Stimulated activated CD8-positive, alpha-beta memory T cell treated with anti-CD3 and anti-CD28 coated beads, Interleukin-7, amount 100 ng/mL, for 48 hours (primary cell): ENCODE data around the gene HMCN2.
A peak's percentile ranks its signal among the peaks of the same experiment; 100 is the strongest.

Experiments
- DNase-seq, 2 donors: peaks; one replicate each; pipeline ENCODE4 v3.0.0-alpha.2; 2020; ENCODE audit warnings: low read depth in 1 of 2; ENCODE audit errors: extremely low read depth in 1 of 2

HMCN2 gene

DNA sequence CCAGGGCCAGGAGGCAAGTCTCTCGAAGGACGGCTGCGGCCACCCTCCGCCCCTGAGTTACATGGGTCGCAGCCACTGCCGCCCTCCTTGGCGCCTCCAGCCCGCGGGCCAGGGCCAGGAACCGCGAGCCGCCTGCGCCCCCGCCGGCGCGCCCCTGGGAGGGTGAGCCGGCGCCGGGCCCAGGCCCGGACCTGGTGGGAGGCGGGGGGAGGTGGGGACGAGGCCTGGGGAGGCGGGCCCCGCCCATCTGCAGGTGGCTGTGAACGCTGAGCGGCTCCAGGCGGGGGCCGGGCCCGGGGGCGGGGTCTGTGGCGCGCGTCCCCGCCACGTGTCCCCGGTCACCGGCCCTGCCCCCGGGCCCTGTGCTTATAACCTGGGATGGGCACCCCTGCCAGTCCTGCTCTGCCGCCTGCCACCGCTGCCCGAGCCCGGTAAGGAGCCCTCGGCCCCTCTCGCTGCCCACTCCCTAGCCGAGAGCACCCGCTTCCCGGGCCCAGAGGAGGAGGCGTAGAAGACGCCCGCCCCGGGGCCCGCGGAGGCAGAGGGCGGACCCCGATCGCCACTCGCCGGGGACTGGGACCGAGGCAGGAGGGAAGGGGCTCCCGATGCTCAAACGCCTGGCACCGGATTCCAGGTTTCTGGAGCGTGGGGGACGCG, 179.1 kb downstream of the HMCN2 start, which contains the start of gene ASS1:
ASS1 (plus strand) TSS at position 397 of the 657 bp plus-strand sequence. CDS start 7,268 bp downstream, outside the sequence.
- DNase-seq, result peak; percentile 9 to 30

DNA sequence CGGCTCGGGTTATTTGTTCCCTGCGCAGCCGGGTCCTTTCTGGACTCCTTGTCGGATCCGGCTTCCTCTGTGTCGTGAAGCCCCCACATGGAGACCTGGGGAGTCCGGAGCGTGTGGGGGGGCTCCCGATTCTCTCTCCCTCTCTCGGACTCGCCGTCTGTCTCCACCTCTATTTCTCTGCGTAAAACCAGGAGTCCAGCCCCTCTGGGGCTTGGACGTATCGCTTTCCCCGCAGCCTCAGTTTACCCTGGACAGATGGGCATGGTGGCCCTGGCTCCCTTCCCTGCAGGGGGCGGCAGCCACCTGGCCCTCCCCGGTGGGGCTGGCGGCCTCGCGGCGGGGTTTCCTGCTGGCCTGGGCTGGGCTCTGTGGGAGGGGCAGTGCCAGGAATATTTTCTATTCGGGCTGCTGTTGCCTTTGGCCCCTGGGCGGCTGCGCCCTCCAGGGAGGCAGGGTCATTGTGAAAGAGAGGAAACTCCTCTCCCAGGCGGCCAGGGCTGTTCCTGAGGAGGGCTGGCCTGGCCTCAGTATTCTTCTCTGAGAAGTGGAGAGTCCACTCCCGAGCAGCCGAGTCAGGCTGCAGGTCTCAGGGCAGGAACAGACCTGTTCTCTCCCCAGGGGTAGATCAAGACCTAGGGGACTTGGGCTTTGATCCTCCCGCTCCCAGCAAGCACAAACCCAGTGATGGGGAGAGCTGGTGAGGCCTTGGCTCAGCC, 179.9 kb downstream of the HMCN2 start:
- DNase-seq, result no peak

DNA sequence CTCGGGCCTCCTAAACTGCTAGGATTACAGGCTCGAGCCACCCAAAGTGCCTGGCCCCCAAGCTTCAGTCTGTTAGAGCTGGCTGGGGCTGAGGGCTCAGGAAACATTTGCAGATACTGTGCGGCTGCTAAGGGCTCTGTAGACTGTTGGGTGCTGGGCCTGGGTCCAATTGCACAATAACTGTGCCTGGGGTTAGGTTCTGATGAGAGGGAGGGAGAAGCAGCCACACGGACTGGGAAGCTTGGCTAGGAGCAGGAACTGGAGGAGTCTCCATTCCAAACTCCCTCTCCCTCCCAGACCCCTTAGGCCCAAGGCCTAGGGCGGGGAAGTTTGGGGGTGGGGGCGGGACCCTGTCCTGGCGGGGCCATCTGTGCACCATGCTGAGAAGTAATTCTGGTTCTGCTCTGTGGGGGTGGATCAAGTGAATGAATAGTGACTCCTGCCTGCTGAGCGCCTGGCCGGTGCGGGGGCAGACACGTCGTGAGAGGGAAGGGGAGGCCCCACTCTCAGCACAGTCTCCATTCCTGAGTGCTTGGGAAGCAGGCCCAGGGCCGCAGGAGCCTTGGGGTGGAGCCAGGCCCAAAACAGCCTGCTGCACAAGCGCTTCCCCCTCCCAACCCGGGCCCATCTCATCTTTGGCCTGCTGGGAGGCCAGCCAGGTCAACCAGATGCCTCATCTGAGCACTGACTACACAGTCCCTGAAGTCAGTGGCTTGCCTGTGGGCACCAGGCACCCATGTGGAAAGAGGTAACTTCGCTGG, 180.7 kb downstream of the HMCN2 start:
- DNase-seq, result no peak

DNA sequence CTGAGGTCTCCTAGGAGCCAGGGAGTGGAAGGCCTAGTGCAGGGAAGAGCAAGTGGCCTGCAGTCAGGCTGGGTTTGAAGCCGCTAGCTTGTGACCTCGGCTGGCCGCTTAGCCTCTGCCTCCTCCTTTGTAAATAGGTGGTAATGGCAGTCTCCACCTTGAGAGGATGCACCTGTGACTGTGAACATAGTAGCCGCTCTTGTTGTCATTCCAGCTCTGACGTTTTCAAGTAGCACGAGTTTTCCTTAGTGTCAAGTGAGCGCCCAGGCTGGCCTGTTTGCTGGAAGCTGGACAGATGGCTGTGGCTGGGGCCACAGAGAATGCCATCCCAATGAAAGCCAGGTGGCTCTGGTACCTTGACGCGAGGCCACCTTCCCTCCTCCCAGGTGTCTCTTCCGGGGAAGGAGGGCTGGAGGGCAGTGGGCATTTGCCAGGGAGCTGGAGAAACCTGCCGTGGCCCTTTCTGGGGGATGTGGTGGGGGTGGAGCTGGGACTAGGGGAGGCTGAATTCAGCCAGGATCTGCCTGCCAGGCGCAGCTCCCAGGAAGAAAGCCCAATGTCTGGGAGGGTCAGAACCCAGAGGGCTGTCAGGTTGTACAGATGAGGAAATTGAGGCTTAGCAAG, 181.7 kb downstream of the HMCN2 start:
- no peak for DNase-seq

DNA sequence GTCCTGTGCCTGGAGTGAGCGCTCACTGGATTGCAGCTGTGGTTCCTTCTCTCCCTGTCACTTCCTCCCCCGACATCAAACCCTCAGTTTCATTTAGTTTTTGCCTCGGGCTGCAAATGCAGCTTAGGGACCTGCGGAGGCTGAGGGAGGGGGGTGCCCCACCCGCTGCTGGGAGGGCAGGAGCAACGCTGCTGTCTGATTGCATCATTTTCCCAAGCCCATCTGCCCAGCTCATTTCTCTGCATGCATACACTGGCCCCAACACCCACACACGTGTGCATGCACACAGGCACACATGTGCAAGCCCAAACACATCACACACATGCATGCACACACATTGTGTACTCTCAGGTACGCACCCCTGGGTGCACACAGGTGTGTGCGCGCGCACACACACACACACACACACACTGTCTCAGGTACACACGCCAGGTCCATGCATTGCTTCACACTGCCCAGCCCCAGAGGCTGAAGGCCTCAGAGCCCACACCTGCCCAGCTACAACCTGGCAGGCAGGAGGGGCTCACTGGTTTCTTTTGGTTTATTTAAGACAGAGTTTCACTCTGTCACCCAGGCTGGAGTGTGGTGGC, 182.6 kb downstream of the HMCN2 start:
- DNase-seq, result no peak

DNA sequence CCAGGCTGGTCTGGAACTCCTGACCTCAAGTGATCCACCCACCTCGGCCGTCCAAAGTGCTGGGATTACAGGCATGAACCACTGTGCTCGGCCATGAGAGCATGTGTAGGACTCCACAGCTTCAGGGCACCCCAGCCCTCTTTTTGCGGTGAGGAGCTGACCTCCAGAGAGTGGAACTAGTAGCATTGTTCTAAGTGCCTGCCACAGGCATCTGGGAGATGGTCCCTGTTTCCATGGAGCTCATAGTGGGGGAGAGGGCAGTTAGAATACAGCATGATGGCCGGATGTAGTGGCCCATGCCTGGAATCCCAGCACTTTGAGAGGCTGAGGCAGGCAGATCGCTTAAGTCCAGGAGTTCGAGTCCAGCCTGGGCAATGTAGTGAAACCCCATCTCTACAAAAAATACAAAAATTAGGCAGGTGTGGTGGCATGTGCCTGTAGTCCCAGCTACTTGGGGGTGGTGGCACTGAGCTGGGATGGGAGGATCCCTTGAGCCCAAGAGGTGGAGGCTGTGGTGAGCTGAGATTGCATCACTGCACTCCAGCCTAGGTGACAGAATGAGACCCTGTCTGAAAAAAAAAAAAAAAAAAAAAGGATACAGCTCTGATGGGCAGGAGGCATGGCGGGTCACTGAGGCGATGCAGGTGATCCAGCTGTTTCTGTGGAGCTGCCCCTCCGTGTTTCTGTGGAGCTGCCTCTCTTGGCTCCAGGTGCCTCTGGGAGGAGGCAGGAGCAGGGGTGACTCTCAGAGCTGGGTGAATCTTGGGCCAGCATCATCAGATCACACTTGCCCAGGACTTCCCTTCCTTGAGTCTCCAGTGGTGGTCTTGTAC, 183.4 kb downstream of the HMCN2 start:
- no peak for DNase-seq

DNA sequence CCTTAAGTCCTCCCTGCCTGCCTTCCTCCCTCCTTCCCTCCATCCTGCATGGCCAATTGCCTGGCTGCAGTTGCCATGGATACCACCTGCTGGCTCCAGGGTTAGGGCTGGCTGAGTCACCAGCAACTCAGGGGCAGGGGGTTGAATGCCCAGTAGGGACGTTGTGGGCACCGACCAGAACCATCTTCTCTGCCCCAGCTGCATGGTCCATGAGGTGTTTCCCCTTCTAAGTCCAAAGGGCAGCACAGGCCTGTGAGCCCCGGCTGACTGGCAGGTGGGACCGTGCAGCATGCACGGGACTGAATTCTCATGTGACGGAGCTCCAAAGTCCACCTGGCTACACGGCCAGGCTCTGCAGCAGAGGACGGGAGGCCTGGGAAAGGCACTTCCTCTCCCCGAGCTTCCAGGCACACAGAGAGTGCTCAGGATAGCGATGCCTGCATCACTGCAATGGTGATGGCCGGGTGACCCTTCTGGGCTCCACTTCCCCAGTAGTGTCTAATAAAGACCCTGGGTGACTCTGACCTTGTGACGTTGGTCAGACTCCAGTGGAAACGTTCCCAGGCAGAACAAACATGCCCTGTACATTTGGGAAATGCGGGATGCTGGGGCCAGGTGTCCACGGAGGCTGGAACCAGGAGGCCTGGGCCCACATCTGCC, 184.9 kb downstream of the HMCN2 start:
- DNase-seq, result no peak

DNA sequence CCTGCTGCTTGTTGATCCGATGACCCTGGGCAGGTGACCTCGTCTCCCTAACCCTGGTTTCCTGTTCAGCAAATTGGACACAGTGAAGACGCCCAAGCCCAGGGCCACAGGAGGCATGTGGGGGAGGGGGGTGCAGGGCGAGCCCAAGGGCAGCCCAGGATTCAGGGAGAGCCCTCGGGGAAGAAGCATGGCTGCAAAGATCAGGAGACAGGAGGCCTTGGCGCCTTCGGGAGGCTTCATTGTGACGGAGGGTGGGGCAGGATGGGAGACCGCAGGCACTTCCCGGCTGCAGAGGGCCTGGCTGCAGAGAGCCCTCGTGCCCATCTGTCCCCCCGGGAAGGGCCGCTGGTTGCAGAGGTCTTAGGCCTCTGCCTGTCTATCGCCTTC, 185.4 kb downstream of the HMCN2 start:
- DNase-seq, result no peak

DNA sequence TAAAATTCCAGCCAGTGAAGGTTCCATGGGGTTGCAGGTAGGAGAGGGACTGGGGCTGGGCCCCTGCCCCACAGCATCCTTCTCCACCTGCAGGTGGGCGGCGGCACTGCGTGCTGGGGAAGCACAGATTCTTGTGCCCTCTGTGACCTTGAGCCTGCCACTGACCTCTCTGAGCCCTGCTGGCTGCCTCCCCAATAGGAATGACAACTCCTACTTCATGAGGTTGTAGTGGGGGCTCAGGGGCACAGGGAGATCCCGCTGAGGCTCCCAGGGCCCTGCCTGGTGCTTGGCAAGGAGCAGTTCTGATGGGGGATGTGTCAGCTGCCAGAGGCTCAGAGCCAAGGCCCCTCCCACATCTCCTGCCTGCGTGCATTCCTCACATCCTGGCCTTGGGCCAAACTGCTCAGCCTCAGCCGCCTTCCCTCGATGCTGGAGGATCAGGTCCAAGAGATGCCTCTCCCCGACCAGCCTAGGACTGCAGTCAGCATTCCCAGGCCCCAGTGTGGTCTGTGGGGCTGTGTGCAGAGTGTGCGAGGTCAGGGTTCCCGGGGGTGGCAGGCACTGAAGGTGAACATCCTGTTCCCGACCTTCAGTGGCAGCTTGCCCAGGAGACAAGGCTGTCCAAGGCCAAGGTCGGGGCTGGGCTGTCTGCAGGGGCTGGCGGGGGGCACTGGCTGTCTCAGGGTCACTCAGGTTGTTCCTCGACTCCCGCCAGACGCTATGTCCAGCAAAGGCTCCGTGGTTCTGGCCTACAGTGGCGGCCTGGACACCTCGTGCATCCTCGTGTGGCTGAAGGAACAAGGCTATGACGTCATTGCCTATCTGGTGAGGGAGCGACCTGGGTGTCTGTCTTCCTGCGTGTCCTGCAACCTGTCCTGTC, 186.2 kb downstream of the HMCN2 start:
- no peak for DNase-seq

DNA sequence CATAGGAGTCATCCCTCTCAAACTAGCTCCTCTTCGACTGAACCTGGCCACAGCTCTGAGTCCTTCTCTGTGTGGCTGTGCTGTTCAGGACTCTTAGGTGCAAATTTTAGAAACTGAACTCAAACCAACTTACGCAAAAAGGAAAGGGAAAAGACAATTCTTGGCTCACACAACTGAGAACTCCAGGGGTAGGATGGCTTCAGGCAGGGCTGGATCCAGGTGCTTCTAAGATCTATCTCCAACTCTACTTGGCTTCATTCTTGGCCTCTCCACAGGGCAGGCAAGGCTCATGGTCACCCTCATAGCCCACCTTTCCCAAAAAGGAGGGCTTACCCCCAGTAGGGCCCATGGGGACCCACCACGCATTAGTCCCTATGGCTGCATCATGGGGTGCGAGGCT, 187.3 kb downstream of the HMCN2 start:
- DNase-seq, result no peak

DNA sequence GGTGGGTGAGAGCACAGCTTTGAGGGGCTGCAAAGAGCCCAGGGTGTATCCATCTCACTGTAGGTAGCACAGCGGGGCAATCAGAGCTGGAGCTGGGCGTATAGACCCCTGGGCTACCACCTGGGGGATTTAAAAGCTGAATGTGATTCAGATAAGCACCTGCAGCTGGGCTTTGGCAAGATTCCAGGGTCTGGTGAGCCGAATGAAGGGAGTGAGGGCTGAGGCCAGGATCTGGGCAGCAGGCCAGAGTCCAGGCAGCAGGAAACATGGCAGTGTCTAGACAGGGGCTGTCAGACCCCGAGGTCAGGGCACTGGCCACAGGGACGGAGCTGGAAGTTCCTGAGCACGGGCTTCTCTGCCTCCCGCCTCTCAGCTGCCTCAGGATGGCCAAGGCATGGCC, 187.9 kb downstream of the HMCN2 start:
- DNase-seq, result no peak

DNA sequence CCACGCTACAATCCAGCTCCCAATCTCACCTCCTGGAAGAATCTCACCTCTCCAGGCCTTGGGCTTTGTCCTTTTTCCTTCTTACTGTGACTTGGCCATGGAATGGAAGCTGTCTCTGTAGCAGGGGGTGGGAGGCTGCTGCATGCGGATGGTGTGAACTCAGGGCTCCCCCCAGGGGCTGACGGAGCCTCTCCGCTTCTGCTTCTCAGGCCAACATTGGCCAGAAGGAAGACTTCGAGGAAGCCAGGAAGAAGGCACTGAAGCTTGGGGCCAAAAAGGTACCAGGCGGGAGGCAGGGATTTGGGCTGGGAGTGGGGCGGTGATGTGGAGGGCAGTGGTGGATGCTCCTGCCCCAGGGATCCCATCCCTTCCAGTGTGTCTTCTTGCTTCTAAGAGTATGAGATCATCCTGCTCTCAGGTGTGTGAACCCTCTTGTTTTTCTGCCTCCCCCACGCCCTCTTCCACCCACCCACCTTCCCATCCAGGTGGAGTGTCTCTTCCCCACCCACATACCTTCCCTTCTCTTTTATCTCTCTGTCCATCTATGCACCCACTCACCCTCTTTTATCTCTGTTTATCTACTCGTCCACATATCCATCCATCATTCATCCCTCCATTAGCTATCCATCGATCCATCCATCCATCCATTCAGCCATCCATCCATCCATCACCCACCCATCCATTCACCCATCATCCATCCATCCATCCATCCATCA, 188.7 kb downstream of the HMCN2 start:
- no peak for DNase-seq

DNA sequence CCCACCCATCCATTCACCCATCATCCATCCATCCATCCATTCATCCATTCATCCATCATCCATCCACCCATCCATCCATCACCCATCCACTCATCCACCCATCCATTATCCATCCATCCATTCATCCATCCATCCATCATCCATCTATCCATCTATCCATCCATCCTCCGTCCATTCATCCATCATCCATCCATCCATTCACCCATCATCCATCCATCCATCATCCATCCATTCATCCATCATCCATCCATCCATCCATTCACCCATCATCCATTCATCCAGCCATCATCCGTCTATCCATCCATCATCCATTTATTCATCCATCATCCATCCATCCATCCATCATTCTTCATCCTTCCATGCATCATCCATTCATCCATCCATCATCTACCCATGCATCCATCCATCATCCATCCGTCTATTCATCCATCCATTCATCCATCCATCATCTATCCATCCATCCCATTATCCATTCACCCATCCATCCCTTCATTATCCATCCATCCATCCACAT, 189.3 kb downstream of the HMCN2 start:
- no peak for DNase-seq

DNA sequence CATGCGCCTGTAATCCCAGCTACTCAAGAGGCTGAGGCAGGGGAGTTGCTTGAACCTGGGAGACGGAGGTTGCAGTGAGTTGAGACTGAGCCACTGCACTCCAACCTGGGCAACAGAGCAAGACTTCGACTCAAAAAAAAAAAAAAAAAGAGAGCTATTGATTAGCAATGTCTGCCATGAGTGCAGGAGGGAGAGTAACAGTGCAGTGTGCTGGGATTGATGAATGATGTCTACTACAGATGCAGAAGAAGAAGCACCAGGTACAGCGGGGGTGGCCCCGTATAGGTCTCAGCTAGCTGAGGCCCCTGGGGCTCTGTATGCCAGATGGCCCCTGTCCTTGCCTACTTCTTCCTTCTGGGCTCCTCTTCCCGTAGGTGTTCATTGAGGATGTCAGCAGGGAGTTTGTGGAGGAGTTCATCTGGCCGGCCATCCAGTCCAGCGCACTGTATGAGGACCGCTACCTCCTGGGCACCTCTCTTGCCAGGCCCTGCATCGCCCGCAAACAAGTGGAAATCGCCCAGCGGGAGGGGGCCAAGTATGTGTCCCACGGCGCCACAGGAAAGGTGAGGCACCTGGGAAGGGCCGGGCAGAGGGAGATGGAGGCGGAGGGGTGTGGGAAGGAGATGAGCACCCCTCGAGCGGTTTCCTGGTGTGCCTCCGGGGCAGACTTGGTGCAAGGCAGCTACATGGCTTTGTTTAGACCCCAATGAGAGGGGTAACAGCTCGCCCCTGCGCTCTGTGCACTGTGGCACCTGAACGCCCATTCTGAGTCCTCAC, 192.7 kb downstream of the HMCN2 start:
- DNase-seq, result no peak

DNA sequence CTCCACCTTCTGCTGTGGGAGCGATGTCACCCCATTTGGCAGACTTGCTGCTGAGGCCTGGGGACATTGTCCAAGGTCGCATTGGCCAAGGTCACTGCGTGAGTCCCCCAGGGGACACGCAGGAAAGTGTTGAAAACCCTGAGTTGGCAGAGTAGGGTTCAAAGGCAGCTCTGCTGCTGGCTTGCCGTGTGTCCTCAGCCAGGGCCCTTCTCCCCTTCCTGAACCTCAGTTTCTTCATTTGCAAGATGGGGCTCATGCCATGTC, 193.2 kb downstream of the HMCN2 start:
- DNase-seq, result no peak

DNA sequence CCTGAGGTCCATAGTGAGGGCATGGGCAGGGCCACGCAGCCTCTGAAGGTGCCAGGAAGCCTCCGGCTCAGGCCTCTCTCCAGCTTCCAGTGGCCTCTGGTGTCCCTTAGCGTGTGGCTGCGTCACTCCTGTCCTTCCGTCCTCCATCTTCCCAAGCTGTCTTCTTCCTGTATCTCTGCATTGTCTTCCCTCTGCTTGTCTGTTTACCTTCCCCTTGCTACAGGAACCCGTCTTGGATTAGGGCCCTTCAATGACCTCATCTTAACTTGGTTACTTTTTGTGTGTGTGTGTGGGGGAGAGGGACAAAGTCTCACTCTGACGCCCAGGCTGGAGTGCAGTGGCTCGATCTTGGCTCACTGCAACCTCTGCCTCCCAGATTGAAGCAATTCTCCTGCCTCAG, 193.6 kb downstream of the HMCN2 start:
- DNase-seq, result no peak

DNA sequence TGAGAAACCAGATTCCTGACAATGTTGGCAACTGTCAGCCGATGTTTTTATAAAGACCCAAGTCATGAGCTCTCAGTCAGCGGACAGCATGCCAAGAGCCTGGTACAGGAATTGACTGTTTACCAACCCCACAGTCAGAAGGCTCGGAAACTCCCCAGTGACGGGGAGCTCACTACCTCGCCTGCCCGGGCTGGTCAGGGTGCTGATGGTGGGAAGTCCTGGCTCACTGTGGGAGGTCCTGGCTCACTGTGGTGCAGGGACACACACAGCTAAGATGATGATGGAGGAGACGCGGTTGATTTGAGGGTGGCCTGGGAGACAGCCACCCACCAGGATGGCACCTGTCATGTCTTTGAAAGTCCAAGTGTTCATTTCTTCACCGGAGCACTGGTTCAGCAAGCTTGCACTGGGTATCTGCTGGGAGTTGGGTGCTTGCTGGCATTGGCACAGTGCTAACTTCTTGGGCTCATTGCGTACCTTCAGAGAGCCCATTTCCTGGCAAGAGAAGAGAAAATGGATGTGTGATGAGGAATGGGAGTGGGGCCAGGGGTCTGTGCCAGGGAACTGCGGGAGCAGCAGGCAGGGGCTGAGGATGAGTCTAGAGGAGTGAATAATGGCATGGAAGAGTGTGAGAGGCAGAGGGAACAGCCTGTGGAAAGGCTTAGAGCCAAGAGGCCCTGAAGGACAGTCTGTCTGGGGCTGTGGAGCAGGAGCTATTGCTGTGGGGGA, 194.5 kb downstream of the HMCN2 start:
- no peak for DNase-seq
